Endodermal cell (in vitro differentiated cells): ENCODE data around the gene NOTCH2. TPM values are rescaled to one million over a fixed set of nuclear protein-coding genes. Genes with fewer than 3 reads are reported as not detected.

ENCODE experiments used
- DNase-seq: peaks from one replicate; pipeline ENCODE4 v3.0.0-alpha.2; 2017
- H3K27ac ChIP-seq: 2 replicates; pipeline ENCODE4 v1.5.1; 2013; ENCODE audit warnings: mild to moderate bottlenecking, low read depth, low read length, moderate library complexity
- H3K27me3 ChIP-seq: 2 replicates; pipeline ENCODE4 v1.6.1; 2013; ENCODE audit warnings: mild to moderate bottlenecking, low read length, moderate library complexity; ENCODE audit not compliant: insufficient read depth, control insufficient read depth, poor library complexity, severe bottlenecking
- H3K36me3 ChIP-seq: 2 replicates; pipeline ENCODE4 v1.7.0; 2013; ENCODE audit warnings: mild to moderate bottlenecking, low read length, moderate library complexity; ENCODE audit not compliant: control insufficient read depth, insufficient read depth
- H3K4me1 ChIP-seq: one replicate; pipeline ENCODE4 v1.7.0; 2013; ENCODE audit warnings: low read length; ENCODE audit not compliant: control insufficient read depth, insufficient read depth
- H3K4me3 ChIP-seq: 2 replicates; pipeline ENCODE4 v1.5.1; 2013; ENCODE audit warnings: mild to moderate bottlenecking, low read length, moderate library complexity
- H3K9ac ChIP-seq: 2 replicates; pipeline ENCODE4 v1.6.1; 2013; ENCODE audit warnings: mild to moderate bottlenecking, low read length, moderate library complexity; ENCODE audit not compliant: poor library complexity, severe bottlenecking; ENCODE audit errors: extremely low read depth
- H3K9me3 ChIP-seq: 2 replicates; pipeline ENCODE4 v1.6.1; 2013; ENCODE audit warnings: mild to moderate bottlenecking, low read length, moderate library complexity; ENCODE audit not compliant: control insufficient read depth
- H3K27ac Mint-ChIP-seq: 2 replicates; pipeline ENCODE4 v1.8.0; 2020; ENCODE audit warnings: mixed read lengths
- H3K27me3 Mint-ChIP-seq: 2 replicates; pipeline ENCODE4 v1.8.0; 2021; ENCODE audit warnings: mild to moderate bottlenecking, mixed read lengths; ENCODE audit not compliant: insufficient read depth
- H3K36me3 Mint-ChIP-seq: 2 replicates; pipeline ENCODE4 v1.8.0; 2020; ENCODE audit warnings: low read depth, mixed read lengths
- H3K4me1 Mint-ChIP-seq: 2 replicates; pipeline ENCODE4 v1.8.0; 2020; ENCODE audit warnings: mixed read lengths
- H3K4me3 Mint-ChIP-seq: 2 replicates; pipeline ENCODE4 v1.8.0; 2020; ENCODE audit warnings: mild to moderate bottlenecking, moderate library complexity, mixed read lengths
- H3K9me3 Mint-ChIP-seq: 2 replicates; pipeline ENCODE4 v1.8.0; 2020; ENCODE audit warnings: mild to moderate bottlenecking, mixed read lengths
- WGBS, 2 experiments: methylation state at CpG; one replicate each; pipeline versions ENCODE4 v1.1.5 to v1.1.7; 2013; ENCODE audit warnings: missing lambda C conversion rate in 2 of 2, mixed read lengths in 1 of 2; ENCODE audit not compliant: insufficient coverage in 1 of 2, insufficient read length in 1 of 2; 5-methylcytosine and 5-hydroxymethylcytosine counted together
- total RNA-seq, 2 donors: library from RNA; stranded (reverse); fragmentation: NEBNext Ultra II Directional in 1 of 2; extraction: Animal tissue kit (Norgen Biotek cat#: 25700) in 1 of 2; gene quantifications; 2 replicates in 1 of 2; 3 replicates in 1 of 2; pipeline ENCODE4 v1.2.1, GENCODE V29; 2021
- TF ChIP-seq, protein P1 (sequence below): fragments of 200-600 bp; sonication (generic); conservative IDR thresholded peaks from 2 replicates; pipeline ENCODE4 v1.5.0; 2021; ENCODE audit warnings: antibody characterized with exemption, mild to moderate bottlenecking

The NOTCH2 gene
- total RNA-seq, 2 donors from 2014 or later, result 79.0 to 88.3 TPM

DNA sequence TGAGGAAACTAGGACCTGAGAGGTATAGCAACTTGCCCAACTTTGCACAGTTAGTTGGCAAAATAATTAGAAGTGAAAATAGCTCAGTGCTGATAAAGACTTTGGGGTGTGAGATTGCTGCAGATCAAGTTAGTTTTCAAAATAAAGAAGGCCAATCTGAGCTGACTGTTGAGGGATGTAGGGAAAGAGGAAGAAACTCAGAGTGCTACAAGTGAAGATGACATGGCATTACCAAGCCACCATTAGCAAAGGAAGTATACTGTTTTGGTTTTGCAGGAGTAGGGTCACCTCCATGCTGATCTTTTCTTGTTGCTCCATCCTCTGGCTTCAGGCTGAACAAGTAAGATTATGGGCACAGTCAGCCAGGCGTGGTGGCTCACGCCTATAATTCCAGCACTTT is 94.5 kb downstream of the NOTCH2 start:
- Mint-ChIP-seq H3K4me3 (no peak overlapping the region), H3K36me3 (peaks cover 9% of the 10 kb centered on the region), H3K27me3 (no peaks in the 10 kb centered on the region), H3K4me1 (peaks cover 16% of the 10 kb centered on the region), H3K9me3 (no peaks in the 10 kb centered on the region), H3K27ac (no peak overlapping the region)
- H3K27me3 ChIP-seq, result no peaks in the 10 kb centered on the region
- 94 to 100% methylated on average over 2 of the region's 2 CpGs for WGBS, 2 experiments
- no peak overlapping the region for H3K27ac ChIP-seq
- DNase-seq, result no peak
- H3K4me1 ChIP-seq, result peaks cover 11% of the 10 kb centered on the region
- no peaks in the 10 kb centered on the region for H3K9me3 ChIP-seq
- peaks cover 6% of the 10 kb centered on the region for H3K36me3 ChIP-seq
- TF ChIP-seq, protein P1, sequence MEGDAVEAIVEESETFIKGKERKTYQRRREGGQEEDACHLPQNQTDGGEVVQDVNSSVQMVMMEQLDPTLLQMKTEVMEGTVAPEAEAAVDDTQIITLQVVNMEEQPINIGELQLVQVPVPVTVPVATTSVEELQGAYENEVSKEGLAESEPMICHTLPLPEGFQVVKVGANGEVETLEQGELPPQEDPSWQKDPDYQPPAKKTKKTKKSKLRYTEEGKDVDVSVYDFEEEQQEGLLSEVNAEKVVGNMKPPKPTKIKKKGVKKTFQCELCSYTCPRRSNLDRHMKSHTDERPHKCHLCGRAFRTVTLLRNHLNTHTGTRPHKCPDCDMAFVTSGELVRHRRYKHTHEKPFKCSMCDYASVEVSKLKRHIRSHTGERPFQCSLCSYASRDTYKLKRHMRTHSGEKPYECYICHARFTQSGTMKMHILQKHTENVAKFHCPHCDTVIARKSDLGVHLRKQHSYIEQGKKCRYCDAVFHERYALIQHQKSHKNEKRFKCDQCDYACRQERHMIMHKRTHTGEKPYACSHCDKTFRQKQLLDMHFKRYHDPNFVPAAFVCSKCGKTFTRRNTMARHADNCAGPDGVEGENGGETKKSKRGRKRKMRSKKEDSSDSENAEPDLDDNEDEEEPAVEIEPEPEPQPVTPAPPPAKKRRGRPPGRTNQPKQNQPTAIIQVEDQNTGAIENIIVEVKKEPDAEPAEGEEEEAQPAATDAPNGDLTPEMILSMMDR, result no peak
- no peak overlapping the region for H3K9ac ChIP-seq
- H3K4me3 ChIP-seq, result no peak overlapping the region

DNA sequence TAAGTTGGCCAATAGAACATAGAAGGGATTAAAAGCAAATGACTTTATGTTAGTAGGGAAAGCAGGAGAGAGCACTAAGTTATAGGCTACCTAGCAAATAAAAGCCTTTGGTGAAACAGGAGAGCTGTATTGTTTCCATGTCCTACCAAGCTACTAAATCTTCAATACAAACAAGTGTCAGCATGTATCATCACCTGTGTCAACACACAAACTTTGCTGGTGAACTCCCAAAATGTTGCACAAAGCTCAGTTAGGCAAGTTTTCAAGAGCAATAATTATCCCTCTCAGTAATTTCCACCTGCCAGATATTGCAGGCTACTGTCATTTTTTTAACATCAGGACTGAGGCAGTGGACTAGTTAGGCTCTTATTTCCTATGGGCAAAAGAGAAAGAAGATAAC is 95.4 kb downstream of the NOTCH2 start:
- H3K9me3 ChIP-seq, result no peaks in the 10 kb centered on the region
- H3K9me3 Mint-ChIP-seq, result no peaks in the 10 kb centered on the region
- no peak for DNase-seq
- H3K36me3 ChIP-seq, result peaks cover 11% of the 10 kb centered on the region
- H3K4me3 ChIP-seq, result peak overlapping the region; percentile 28
- H3K4me1 ChIP-seq, result peaks cover 11% of the 10 kb centered on the region
- peaks cover 10% of the 10 kb centered on the region for H3K36me3 Mint-ChIP-seq
- H3K4me1 Mint-ChIP-seq, result peaks cover 16% of the 10 kb centered on the region
- H3K27me3 Mint-ChIP-seq, result no peaks in the 10 kb centered on the region
- no peaks in the 10 kb centered on the region for H3K27me3 ChIP-seq
- H3K27ac ChIP-seq, result no peak overlapping the region
- H3K4me3 Mint-ChIP-seq, result no peak overlapping the region
- peak overlapping the region; percentile 3 for H3K27ac Mint-ChIP-seq
- TF ChIP-seq, protein P1, result no peak
- peak overlapping the region; percentile 18 for H3K9ac ChIP-seq

DNA sequence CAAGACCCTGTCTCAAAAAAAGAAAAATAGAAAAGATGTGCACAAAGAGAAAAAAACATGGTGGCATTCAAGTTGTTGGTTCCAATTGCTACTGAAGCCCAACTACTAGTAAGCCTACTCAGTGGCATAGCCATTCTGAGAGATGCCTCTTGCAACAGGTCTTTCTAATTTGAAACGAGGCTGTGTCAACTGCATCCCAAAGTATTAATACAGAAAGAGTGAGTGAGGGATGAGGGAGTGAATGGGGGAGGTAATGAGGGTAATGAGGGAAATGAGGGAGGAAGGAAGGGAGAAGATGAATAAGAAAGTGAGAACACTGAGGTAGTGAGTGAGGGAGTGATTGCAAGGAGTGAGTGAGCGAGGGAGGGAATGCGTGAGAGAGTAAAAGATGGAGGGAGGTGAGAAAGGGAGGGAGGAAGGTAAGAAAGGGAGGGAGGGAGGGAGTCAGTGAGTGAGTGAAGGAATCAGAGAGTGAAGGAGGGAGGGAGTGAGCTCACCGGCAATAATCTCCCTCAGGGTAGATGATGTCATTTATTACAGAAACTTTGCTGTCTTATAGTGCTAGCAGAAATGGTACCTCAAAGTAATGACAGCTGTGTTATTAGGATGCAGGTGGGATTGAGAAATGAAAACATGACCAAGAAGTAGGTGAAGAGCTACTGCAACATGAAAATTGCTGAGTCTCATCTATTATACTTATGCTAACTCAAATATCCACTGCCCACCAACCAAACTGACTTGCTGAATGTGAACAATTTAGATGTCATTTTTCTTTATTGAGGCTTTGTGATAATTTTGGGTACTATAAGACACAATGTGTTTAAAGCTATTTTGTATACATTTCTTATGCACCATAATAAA is 97.5 kb downstream of the NOTCH2 start:
- peaks cover 21% of the 10 kb centered on the region for H3K36me3 Mint-ChIP-seq
- Histone ChIP-seq H3K27ac (no peak overlapping the region), H3K36me3 (peaks cover 30% of the 10 kb centered on the region), H3K27me3 (no peaks in the 10 kb centered on the region), H3K4me3 (no peak overlapping the region), H3K9me3 (no peaks in the 10 kb centered on the region), H3K9ac (no peak overlapping the region), H3K4me1 (peaks cover 9% of the 10 kb centered on the region)
- WGBS, 2 experiments, result 97 to 98% methylated on average over 4 of the region's 4 CpGs
- no peak for DNase-seq
- H3K9me3 Mint-ChIP-seq, result no peaks in the 10 kb centered on the region
- H3K4me1 Mint-ChIP-seq, result peaks cover 14% of the 10 kb centered on the region
- TF ChIP-seq, protein P1, result no peak
- no peak overlapping the region for H3K27ac Mint-ChIP-seq
- H3K27me3 Mint-ChIP-seq, result no peaks in the 10 kb centered on the region
- H3K4me3 Mint-ChIP-seq, result no peak overlapping the region
